ENCODE measurements around the gene ATOX1. TPM values are rescaled to one million over a fixed set of nuclear protein-coding genes. Genes with fewer than 3 reads are reported as not detected.

ATOX1 gene, protein sequence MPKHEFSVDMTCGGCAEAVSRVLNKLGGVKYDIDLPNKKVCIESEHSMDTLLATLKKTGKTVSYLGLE
- total RNA-seq (2021) (65.6 and 72.2 TPM in 2 replicates), Bru-seq, nascent RNA (percentile 55 among the genes with signal in this experiment), BruChase-seq, experiment 1, labeled RNA remaining after a 2-hour chase (percentile 57 among the genes with signal in this experiment), BruChase-seq, experiment 2, labeled RNA remaining after a 6-hour chase (percentile 51 among the genes with signal in this experiment)
- long read RNA-seq, transcript ATOX1-201 (4 exons, 488 nt), result major isoform, 54 of 66 reads
- long read RNA-seq, partial matches to known transcripts, result 0 of 66 reads
- long read RNA-seq, other reads (novel, unspliced or antisense), result 11 of 66 reads

DNA sequence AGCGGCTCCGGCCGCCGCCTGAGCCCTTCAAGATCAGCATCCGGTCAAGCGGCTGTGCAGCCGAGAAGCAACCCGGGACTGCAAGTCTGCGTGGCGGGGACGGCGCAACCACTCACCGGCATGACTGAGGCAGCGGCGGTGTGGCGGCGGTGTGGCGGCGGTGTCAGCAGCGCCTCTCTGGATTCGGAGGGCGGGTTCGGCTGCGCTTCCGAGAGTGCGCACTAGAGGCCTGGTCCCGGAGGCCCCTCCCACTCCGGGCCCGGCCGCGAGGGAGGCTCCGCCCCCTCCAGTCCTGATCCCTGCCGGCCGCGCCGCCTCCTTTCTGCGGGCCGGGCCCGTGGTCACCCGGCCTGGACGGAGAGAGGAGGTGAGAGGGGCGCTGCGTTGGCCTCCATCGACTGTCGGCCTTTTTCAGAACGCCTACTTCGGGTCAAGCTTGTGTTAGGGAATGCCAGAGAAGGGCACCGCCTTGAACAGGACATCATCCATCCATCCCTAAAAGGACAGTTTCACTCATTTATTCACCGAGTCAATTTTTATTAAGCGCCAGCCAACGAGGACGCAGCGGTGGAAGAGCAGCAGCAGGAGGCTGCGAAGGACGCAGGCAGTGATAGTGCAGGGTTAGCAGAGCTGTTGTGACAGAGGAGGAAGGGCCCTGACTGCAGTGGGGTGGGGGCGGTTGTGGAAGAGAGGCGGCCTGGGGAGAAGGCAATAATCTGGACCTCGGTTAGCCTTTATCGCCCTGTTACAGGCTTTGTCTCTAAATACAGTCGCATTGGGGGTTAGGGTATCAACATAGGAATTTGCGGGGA, at the start of gene ATOX1:
TSS of gene ATOX1 (minus strand) at position 202 of the 812 bp plus-strand sequence. CDS start at position 122, 80 bp downstream.
- TF ChIP-seq, protein P1, sequence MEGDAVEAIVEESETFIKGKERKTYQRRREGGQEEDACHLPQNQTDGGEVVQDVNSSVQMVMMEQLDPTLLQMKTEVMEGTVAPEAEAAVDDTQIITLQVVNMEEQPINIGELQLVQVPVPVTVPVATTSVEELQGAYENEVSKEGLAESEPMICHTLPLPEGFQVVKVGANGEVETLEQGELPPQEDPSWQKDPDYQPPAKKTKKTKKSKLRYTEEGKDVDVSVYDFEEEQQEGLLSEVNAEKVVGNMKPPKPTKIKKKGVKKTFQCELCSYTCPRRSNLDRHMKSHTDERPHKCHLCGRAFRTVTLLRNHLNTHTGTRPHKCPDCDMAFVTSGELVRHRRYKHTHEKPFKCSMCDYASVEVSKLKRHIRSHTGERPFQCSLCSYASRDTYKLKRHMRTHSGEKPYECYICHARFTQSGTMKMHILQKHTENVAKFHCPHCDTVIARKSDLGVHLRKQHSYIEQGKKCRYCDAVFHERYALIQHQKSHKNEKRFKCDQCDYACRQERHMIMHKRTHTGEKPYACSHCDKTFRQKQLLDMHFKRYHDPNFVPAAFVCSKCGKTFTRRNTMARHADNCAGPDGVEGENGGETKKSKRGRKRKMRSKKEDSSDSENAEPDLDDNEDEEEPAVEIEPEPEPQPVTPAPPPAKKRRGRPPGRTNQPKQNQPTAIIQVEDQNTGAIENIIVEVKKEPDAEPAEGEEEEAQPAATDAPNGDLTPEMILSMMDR (conservative IDR thresholded peaks at IDR 0.05; ENCODE audit: low read depth, low read length), result no peak
- TF ChIP-seq EZH2 (IDR thresholded peaks at IDR 0.05; ENCODE audit: borderline replicate concordance, low read depth, low read length, poor library complexity, severe bottlenecking), result no peak
- no peaks in the 10 kb centered on the region for H3K9me3 ChIP-seq (ENCODE audit: low read depth, low read length, poor library complexity, severe bottlenecking)
- H3K27me3 ChIP-seq (replicated peaks; ENCODE audit: insufficient read depth, low read depth, low read length, poor library complexity), result no peaks in the 10 kb centered on the region
- H3K4me3 ChIP-seq (ENCODE audit: low read depth, low read length, poor library complexity, severe bottlenecking), result peak within 1 kb of the TSS; percentile 86
- BruUV-seq (replicated peaks), result no TSS peak
- intact Hi-C loops (cut with micrococcal nuclease; ENCODE audit: unreplicated experiment), result no loop called here
- H3K4me1 ChIP-seq (ENCODE audit: insufficient read depth, low read length, poor library complexity, severe bottlenecking), result peaks cover 4% of the 10 kb centered on the region
- ChIA-PET POLR2A (ENCODE audit: low non-redundant PET) (no interaction called here), CTCF (no interaction called here)
- H3K27ac ChIP-seq (ENCODE audit: low read depth, low read length, poor library complexity, severe bottlenecking), result peak within 1 kb of the TSS; percentile 77
- DNase-seq (ENCODE audit: low spot score), result peak; percentile 91
- H3K36me3 ChIP-seq (ENCODE audit: insufficient read depth, low read length, poor library complexity, severe bottlenecking), result no peaks in the 10 kb centered on the region

DNA sequence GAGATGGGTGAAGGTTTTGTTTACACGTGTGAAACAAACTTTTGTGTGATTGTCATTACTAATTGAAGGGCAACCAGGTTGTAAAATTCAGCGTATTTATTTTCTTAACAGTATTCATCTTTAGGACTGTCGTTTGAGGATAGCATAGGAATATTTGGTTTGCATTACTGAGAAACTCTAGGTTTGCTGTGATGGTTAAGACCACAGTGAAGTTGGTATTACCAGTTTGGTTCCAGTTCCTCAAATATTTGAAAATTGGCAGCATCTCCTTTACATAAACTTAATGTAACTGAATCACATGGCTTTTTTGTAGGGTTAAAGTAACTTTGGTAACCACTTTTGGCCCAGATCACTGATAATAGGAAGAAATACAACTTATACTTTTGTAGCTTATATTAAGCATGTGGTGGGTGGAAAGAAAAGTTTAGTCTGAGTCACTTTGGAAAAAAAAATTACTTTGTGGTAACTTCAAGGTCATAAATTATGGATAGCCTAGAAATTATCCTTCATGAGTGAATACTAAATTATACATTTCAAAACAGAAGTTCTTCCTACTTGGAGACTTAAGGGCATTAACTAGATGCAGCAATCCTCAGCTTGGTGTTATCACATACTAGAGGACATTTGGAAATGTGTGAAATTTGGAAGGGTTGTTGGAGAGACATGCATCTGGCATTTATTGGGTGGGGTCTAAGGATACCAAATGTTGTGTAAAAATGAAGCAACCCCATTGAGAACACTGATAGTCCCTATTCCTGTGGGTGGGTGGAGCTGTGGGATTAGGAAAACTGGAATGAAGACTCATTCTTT, 47.2 kb upstream of the ATOX1 start:
- H3K9me3 ChIP-seq (ENCODE audit: low read depth, low read length, poor library complexity, severe bottlenecking), result no peaks in the 10 kb centered on the region
- H3K27ac ChIP-seq (ENCODE audit: low read depth, low read length, poor library complexity, severe bottlenecking), result no peak overlapping the region
- BruUV-seq (replicated peaks), result no TSS peak
- DNase-seq (ENCODE audit: low spot score), result no peak
- CTCF ChIA-PET, result no interaction called here
- no peaks in the 10 kb centered on the region for H3K27me3 ChIP-seq (replicated peaks; ENCODE audit: insufficient read depth, low read depth, low read length, poor library complexity)
- POLR2A ChIA-PET (ENCODE audit: low non-redundant PET), result no interaction called here
- intact Hi-C loops (cut with micrococcal nuclease; ENCODE audit: unreplicated experiment), result no loop called here
- peaks cover 94% of the 10 kb centered on the region for H3K36me3 ChIP-seq (ENCODE audit: insufficient read depth, low read length, poor library complexity, severe bottlenecking)
- no peak overlapping the region for H3K4me3 ChIP-seq (ENCODE audit: low read depth, low read length, poor library complexity, severe bottlenecking)
- peaks cover 7% of the 10 kb centered on the region for H3K4me1 ChIP-seq (ENCODE audit: insufficient read depth, low read length, poor library complexity, severe bottlenecking)
- TF ChIP-seq EZH2 (IDR thresholded peaks at IDR 0.05; ENCODE audit: borderline replicate concordance, low read depth, low read length, poor library complexity, severe bottlenecking), result no peak
- TF ChIP-seq, protein P1 (conservative IDR thresholded peaks at IDR 0.05; ENCODE audit: low read depth, low read length), result no peak

DNA sequence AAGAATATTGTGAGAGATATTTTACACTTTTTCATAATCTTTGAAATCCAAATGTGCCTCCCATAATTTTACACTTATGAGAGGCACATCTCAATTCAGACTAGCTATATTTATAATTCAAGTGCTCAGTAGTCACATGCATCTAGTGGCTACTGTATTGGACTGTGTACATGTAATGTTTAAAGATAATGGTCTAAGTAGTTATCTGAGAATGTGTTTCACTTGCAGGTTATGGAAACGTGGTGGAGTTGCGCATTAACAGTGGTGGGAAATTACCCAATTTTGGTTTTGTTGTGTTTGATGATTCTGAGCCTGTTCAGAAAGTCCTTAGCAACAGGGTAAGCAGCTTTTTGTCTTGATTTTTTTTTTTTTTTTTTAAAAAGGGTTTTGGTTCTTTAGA, 42.1 kb upstream of the ATOX1 start:
- CTCF ChIA-PET, result no interaction called here
- Histone ChIP-seq H3K4me1 (ENCODE audit: insufficient read depth, low read length, poor library complexity, severe bottlenecking) (peaks cover 4% of the 10 kb centered on the region), H3K9me3 (ENCODE audit: low read depth, low read length, poor library complexity, severe bottlenecking) (no peaks in the 10 kb centered on the region), H3K36me3 (ENCODE audit: insufficient read depth, low read length, poor library complexity, severe bottlenecking) (peaks cover 99% of the 10 kb centered on the region), H3K27me3 (replicated peaks; ENCODE audit: insufficient read depth, low read depth, low read length, poor library complexity) (no peaks in the 10 kb centered on the region), H3K27ac (ENCODE audit: low read depth, low read length, poor library complexity, severe bottlenecking) (no peak overlapping the region), H3K4me3 (ENCODE audit: low read depth, low read length, poor library complexity, severe bottlenecking) (no peak overlapping the region)
- intact Hi-C loops (cut with micrococcal nuclease; ENCODE audit: unreplicated experiment), result no loop called here
- BruUV-seq (replicated peaks), result no TSS peak
- no peak for DNase-seq (ENCODE audit: low spot score)
- POLR2A ChIA-PET (ENCODE audit: low non-redundant PET), result no interaction called here
- TF ChIP-seq, protein P1 (conservative IDR thresholded peaks at IDR 0.05; ENCODE audit: low read depth, low read length), result no peak
- TF ChIP-seq EZH2 (IDR thresholded peaks at IDR 0.05; ENCODE audit: borderline replicate concordance, low read depth, low read length, poor library complexity, severe bottlenecking), result no peak
